ENCODE data around the gene LDLRAP1.

Gene LDLRAP1

DNA sequence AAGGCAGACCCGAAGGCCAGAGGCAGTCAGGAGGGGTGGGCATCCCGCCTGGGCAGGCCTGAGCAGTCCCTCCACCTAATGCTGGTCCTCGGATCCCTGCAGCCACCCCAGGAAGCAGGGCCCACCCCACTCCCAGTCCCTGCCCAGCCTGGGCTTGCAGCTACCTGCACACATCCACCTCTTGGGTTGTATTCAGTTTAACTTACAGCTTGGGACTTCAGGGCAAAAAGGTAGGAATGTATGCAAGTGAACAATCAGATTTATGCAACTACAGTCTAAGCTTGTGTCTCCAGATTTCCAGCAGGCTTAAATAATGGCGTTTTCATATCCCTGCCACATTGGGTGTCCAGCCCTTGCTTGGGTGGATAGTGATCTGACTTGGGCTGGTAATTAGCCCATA lies 17.4 kb downstream of the LDLRAP1 start:
- H3K9me3 ChIP-seq (ENCODE audit: control insufficient read depth, insufficient read depth, low read length): no peaks in the 10 kb centered on the region
- no peak overlapping the region for H3K27ac ChIP-seq (ENCODE audit: low read depth, low read length)
- no peaks in the 10 kb centered on the region; the same call in 1 of the 2 replicates for H3F3A ChIP-seq (ENCODE audit: control insufficient read depth, insufficient read depth)
- no peaks in the 10 kb centered on the region for H4K20me1 ChIP-seq (ENCODE audit: control insufficient read depth, insufficient read depth, low read depth, low read length)
- no peak overlapping the region for H3K4me2 ChIP-seq (ENCODE audit: low read length)
- H3K79me2 ChIP-seq (ENCODE audit: control insufficient read depth, low read length): no peaks in the 10 kb centered on the region
- no peak for TF ChIP-seq CTCF (IDR thresholded peaks at IDR 0.05; ENCODE audit: low read depth, low read length, poor library complexity, severe bottlenecking)
- no peak for TF ChIP-seq EZH2phosphoT487 (IDR thresholded peaks at IDR 0.05; ENCODE audit: borderline replicate concordance, low read length)
- no peaks in the 10 kb centered on the region for H3K36me3 ChIP-seq (ENCODE audit: control insufficient read depth, low read length)
- peaks cover 50% of the 10 kb centered on the region for H3K4me1 ChIP-seq (ENCODE audit: control insufficient read depth, low read length)
- H3K9me2 ChIP-seq (replicated peaks; ENCODE audit: control insufficient read depth, low read length): no peaks in the 10 kb centered on the region
- no peaks in the 10 kb centered on the region for H3K27me3 ChIP-seq (ENCODE audit: control insufficient read depth, low read length)
- H3K4me3 ChIP-seq (ENCODE audit: low read length): no peak overlapping the region

- Histone ChIP-seq H3K4me2 (ENCODE audit: low read length) (peak overlapping the region; percentile 57), H3K79me2 (ENCODE audit: control insufficient read depth, low read length) (no peaks in the 10 kb centered on the region), H3K27ac (ENCODE audit: low read depth, low read length) (peak overlapping the region; percentile 53)
Measured at GRCh38 chr1:25561421-25562100, 18.2 kb downstream of the LDLRAP1 start.

DNA sequence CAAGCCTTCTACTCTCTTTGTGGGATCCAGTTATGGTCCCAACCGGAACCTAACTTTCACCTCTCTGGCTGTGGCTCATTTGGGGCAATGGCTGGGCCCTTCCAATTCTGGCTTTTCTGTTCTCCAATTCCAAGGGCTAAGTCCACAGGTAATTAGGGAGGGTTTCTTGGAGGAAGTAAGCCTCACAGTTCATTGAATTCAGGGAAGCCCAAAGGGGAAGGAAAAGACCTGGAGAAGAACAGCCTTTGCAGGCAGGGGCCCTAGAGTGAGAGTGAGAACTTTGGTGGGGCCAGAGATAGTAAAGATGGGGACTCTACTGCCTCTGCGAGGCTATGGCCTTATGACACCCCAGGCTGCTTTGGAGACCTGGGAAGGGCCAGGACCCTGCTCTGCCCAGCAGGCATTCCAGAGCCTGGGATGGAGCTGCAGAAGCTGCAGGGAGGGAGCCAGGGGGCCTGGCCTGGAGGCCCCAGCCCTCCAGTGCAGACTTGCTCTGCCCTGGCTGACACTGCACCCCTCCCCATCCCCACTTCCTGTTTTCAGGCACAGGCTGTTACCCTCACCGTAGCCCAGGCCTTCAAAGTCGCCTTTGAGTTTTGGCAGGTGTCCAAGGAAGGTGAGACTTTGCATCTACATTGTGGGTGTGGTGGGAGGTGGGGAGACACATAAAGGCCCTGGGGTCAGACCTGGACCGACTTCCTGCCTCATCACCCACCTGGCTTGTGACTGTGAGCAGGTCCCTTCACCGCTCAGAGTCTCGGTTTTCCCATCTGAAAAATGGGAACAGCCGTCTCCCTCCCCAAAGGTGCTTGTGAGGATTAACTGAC lies 18.9 kb downstream of the LDLRAP1 start:
- TF ChIP-seq CTCF (IDR thresholded peaks at IDR 0.05; ENCODE audit: low read depth, low read length, poor library complexity, severe bottlenecking): no peak
- no peak for TF ChIP-seq EZH2phosphoT487 (IDR thresholded peaks at IDR 0.05; ENCODE audit: borderline replicate concordance, low read length)
- peak overlapping the region; percentile 10; the same call in 1 of the 2 replicates for H3K4me3 ChIP-seq (ENCODE audit: low read length)
- no peaks in the 10 kb centered on the region; the same call in 1 of the 2 replicates for H3F3A ChIP-seq (ENCODE audit: control insufficient read depth, insufficient read depth)
- H3K79me2 ChIP-seq (ENCODE audit: control insufficient read depth, low read length): no peaks in the 10 kb centered on the region
- H3K27ac ChIP-seq (ENCODE audit: low read depth, low read length): peak overlapping the region; percentile 53
- H3K27me3 ChIP-seq (ENCODE audit: control insufficient read depth, low read length): no peaks in the 10 kb centered on the region
- H4K20me1 ChIP-seq (ENCODE audit: control insufficient read depth, insufficient read depth, low read depth, low read length): no peaks in the 10 kb centered on the region
- peak overlapping the region; percentile 57 for H3K4me2 ChIP-seq (ENCODE audit: low read length)
- H3K9me3 ChIP-seq (ENCODE audit: control insufficient read depth, insufficient read depth, low read length): no peaks in the 10 kb centered on the region
- no peaks in the 10 kb centered on the region for H3K36me3 ChIP-seq (ENCODE audit: control insufficient read depth, low read length)
- peaks cover 57% of the 10 kb centered on the region for H3K4me1 ChIP-seq (ENCODE audit: control insufficient read depth, low read length)
- H3K9me2 ChIP-seq (replicated peaks; ENCODE audit: control insufficient read depth, low read length): no peaks in the 10 kb centered on the region

More at GRCh38 chr1:25561421-25562100, 18.2 kb downstream of the LDLRAP1 start:
- no peaks in the 10 kb centered on the region for H4K20me1 ChIP-seq (ENCODE audit: control insufficient read depth, insufficient read depth, low read depth, low read length)
- peaks cover 56% of the 10 kb centered on the region for H3K4me1 ChIP-seq (ENCODE audit: control insufficient read depth, low read length)
- no peaks in the 10 kb centered on the region; the same call in 1 of the 2 replicates for H3F3A ChIP-seq (ENCODE audit: control insufficient read depth, insufficient read depth)
- no peak overlapping the region for H3K4me3 ChIP-seq (ENCODE audit: low read length)
- H3K9me2 ChIP-seq (replicated peaks; ENCODE audit: control insufficient read depth, low read length): no peaks in the 10 kb centered on the region
- TF ChIP-seq CTCF (IDR thresholded peaks at IDR 0.05; ENCODE audit: low read depth, low read length, poor library complexity, severe bottlenecking) (no peak), EZH2phosphoT487 (IDR thresholded peaks at IDR 0.05; ENCODE audit: borderline replicate concordance, low read length) (no peak)
- H3K27me3 ChIP-seq (ENCODE audit: control insufficient read depth, low read length): no peaks in the 10 kb centered on the region
- H3K9me3 ChIP-seq (ENCODE audit: control insufficient read depth, insufficient read depth, low read length): no peaks in the 10 kb centered on the region
- no peaks in the 10 kb centered on the region for H3K36me3 ChIP-seq (ENCODE audit: control insufficient read depth, low read length)

Data from DOHH2 (cell line).